Adrenal gland (tissue), 5 donors: ENCODE measurements around the gene CHRNA10.

Experiments used
- POLR2A ChIP-seq, 2 donors: fragments of 450-650 bp; IDR thresholded peaks; one replicate each; pipeline ENCODE4 v1.6.1; 2017; ENCODE audit warnings: antibody characterized with exemption in 2 of 2, mild to moderate bottlenecking in 2 of 2, moderate library complexity in 1 of 2
- TF ChIP-seq, protein P1 (sequence below), 6 experiments: fragments of 450-650 bp in 4 of 6; fragments of 200-600 bp in 2 of 6; sonication (generic) in 1 of 6; IDR thresholded peaks; 1 replicate in 5 of 6; 2 replicates in 1 of 6; pipeline versions ENCODE4 v1.5.1 to v1.8.0; 2016 to 2021; ENCODE audit warnings: antibody characterized with exemption in 6 of 6, mild to moderate bottlenecking in 2 of 6, moderate library complexity in 1 of 6
- donor health status: DM: no; HTN: no; CAD: no.

DNA sequence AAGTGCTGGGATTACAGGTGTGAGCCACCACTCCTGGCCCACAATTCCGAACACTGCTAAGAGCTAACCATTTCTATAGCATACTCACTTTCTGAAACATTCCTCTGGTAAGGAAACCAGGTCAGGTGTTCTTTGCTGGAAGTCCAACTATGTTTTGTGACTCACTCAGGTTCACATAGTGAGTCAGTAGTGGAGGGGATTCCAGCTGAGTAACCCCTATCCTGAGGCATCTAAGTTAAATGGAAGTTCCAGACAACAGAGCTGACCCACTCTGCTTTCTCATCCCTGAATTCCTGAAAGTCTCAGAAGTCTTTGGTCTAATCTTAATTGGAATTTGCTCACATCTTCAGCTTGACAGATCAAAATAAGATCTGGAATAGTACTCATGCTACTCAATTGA is 3.0 kb upstream of the CHRNA10 start:
- TF ChIP-seq, protein P1, sequence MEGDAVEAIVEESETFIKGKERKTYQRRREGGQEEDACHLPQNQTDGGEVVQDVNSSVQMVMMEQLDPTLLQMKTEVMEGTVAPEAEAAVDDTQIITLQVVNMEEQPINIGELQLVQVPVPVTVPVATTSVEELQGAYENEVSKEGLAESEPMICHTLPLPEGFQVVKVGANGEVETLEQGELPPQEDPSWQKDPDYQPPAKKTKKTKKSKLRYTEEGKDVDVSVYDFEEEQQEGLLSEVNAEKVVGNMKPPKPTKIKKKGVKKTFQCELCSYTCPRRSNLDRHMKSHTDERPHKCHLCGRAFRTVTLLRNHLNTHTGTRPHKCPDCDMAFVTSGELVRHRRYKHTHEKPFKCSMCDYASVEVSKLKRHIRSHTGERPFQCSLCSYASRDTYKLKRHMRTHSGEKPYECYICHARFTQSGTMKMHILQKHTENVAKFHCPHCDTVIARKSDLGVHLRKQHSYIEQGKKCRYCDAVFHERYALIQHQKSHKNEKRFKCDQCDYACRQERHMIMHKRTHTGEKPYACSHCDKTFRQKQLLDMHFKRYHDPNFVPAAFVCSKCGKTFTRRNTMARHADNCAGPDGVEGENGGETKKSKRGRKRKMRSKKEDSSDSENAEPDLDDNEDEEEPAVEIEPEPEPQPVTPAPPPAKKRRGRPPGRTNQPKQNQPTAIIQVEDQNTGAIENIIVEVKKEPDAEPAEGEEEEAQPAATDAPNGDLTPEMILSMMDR (IDR thresholded peaks at IDR 0.05) = no peak
- TF ChIP-seq POLR2A (IDR thresholded peaks at IDR 0.05) = no peak
